ENCODE data around the gene LENG9.

LENG9 gene

GRCh38 chr19:54453921-54454780 is 9.4 kb downstream of the LENG9 start:
- Histone ChIP-seq H3K9me3 (ENCODE audit: control insufficient read depth, insufficient read depth, low read depth, low read length) (no peaks in the 10 kb centered on the region), H3K27ac (ENCODE audit: extremely low read depth, low read depth, low read length) (no peak overlapping the region), H3K4me3 (ENCODE audit: low read depth, low read length) (no peak overlapping the region), H3K4me1 (ENCODE audit: control insufficient read depth, insufficient read depth, low read length) (peaks cover 18% of the 10 kb centered on the region), H3K36me3 (ENCODE audit: control insufficient read depth in 2 of 2, insufficient read depth in 1 of 2, low read length in 2 of 2) (peaks cover 47 to 86% of the 10 kb centered on the region in 2 experiments)
- 0 out of 2 replicates have a peak, but pooled peaks have one; percentile 21 for TF ChIP-seq ZNF692 (tag by site-specific recombination; IDR thresholded peaks at IDR 0.05)
- no peak for TF ChIP-seq ZBTB20 (tag by site-specific recombination; IDR thresholded peaks at IDR 0.05)
- TF ChIP-seq YY2 (tag by site-specific recombination; IDR thresholded peaks at IDR 0.05) = no peak
- TF ChIP-seq ZNF514 (tag by site-specific recombination; IDR thresholded peaks at IDR 0.05) = no peak
- TF ChIP-seq GLI4 (tag by site-specific recombination; IDR thresholded peaks at IDR 0.05) = no peak
- ChIA-PET CTCF (interaction anchor here (1.1 to 1.7 kb wide), 3 partner anchors 10 to 63 kb away, joined by 3 read pairs; partner anchors contain the start of genes CDC42EP5 and LENG9), POLR2A (interaction anchor here (0.6 to 1.9 kb wide), 4 partner anchors 8 to 982 kb away, joined by 3 to 12 read pairs (median 6); partner anchors contain the start of gene LENG9)

GRCh38 chr19:54452626-54453025 is 11.0 kb downstream of the LENG9 start:
- CTCF ChIA-PET = no interaction called here
- no peak for TF ChIP-seq ZNF18 (tag by site-specific recombination; IDR thresholded peaks at IDR 0.05)
- peak; percentile 36; the same call in 1 of the 2 replicates for TF ChIP-seq KLF1 (tag by site-specific recombination; IDR thresholded peaks at IDR 0.05)
- H3K9me3 ChIP-seq (ENCODE audit: control insufficient read depth, insufficient read depth, low read depth, low read length) = no peaks in the 10 kb centered on the region
- POLR2A ChIA-PET = no interaction called here
- H3K36me3 ChIP-seq (ENCODE audit: control insufficient read depth in 2 of 2, insufficient read depth in 1 of 2, low read length in 2 of 2) = peaks cover 33 to 71% of the 10 kb centered on the region in 2 experiments
- H3K4me1 ChIP-seq (ENCODE audit: control insufficient read depth, insufficient read depth, low read length) = peaks cover 20% of the 10 kb centered on the region
- H3K27ac ChIP-seq (ENCODE audit: extremely low read depth, low read depth, low read length) = no peak overlapping the region
- H3K4me3 ChIP-seq (ENCODE audit: low read depth, low read length) = no peak overlapping the region

GRCh38 chr19:54451997-54452396 is 11.6 kb downstream of the LENG9 start:
- peaks cover 27 to 65% of the 10 kb centered on the region in 2 experiments for H3K36me3 ChIP-seq (ENCODE audit: control insufficient read depth in 2 of 2, insufficient read depth in 1 of 2, low read length in 2 of 2)

More at GRCh38 chr19:54451997-54452396, 11.6 kb downstream of the LENG9 start:
- CTCF ChIA-PET = interaction anchor here (4.8 kb wide), 1 partner anchor 13 kb away, joined by 43 read pairs; no protein-coding TSS in a partner anchor
- no peak overlapping the region for H3K4me3 ChIP-seq (ENCODE audit: low read depth, low read length)
- peak overlapping the region; percentile 54; the same call in 1 of the 2 replicates for H3K27ac ChIP-seq (ENCODE audit: extremely low read depth, low read depth, low read length)
- POLR2A ChIA-PET = interaction anchor here (1.9 kb wide), 1 partner anchor 12 kb away, joined by 8 read pairs; the partner anchor contains the start of gene LENG9
- peaks cover 26% of the 10 kb centered on the region for H3K4me1 ChIP-seq (ENCODE audit: control insufficient read depth, insufficient read depth, low read length)
- H3K9me3 ChIP-seq (ENCODE audit: control insufficient read depth, insufficient read depth, low read depth, low read length) = no peaks in the 10 kb centered on the region
- TF ChIP-seq ZNF148 (tag by site-specific recombination; IDR thresholded peaks at IDR 0.05; ENCODE audit: borderline replicate concordance) = no peak
- TF ChIP-seq ZNF239 (tag by site-specific recombination; IDR thresholded peaks at IDR 0.05) = no peak
- no peak for TF ChIP-seq REST (tag by site-specific recombination; IDR thresholded peaks at IDR 0.05)
- TF ChIP-seq ZNF211 (tag by site-specific recombination; IDR thresholded peaks at IDR 0.05; ENCODE audit: low read depth) = no peak
- TF ChIP-seq ZNF654 (tag by site-specific recombination; IDR thresholded peaks at IDR 0.05; ENCODE audit: low read depth) = no peak
- no peak for TF ChIP-seq ZNF530 (tag by site-specific recombination; IDR thresholded peaks at IDR 0.05; ENCODE audit: low read depth)
- no peak for TF ChIP-seq ZNF433 (tag by site-specific recombination; IDR thresholded peaks at IDR 0.05; ENCODE audit: low read depth)
- no peak for TF ChIP-seq ZNF514 (tag by site-specific recombination; IDR thresholded peaks at IDR 0.05)
- no peak for TF ChIP-seq SP7 (tag by site-specific recombination; IDR thresholded peaks at IDR 0.05)
